HepG2 (cell line): ENCODE data around the gene GNMT. TPM values are rescaled to one million over a fixed set of nuclear protein-coding genes. Genes with fewer than 3 reads are reported as not detected.

Source experiments
- BORCS8-MEF2B ChIP-seq: sonication (generic); formaldehyde crosslinking; IDR thresholded peaks from 2 replicates; pipeline ENCODE4 v1.8.0; 2022; ENCODE audit warnings: mild to moderate bottlenecking, missing genetic modification reagents
- FOXA1 ChIP-seq, 2 experiments: fragments of 450-650 bp in 1 of 2; sonication (generic) in 1 of 2; formaldehyde crosslinking in 1 of 2; IDR thresholded peaks; 2 replicates each; pipeline versions ENCODE4 v1.4.0 to v1.6.1; 2016 to 2020; ENCODE audit warnings: missing genetic modification reagents in 1 of 2
- GRHL1 ChIP-seq: sonication (generic); formaldehyde crosslinking; conservative IDR thresholded peaks from 2 replicates; pipeline ENCODE4 v1.8.0; 2022; ENCODE audit warnings: missing genetic modification reagents
- MBNL3 ChIP-seq: fragments of 250-450 bp; sonication (Bioruptor Pico); conservative IDR thresholded peaks from 2 replicates; pipeline ENCODE4 v1.8.0; 2022; ENCODE audit warnings: mild to moderate bottlenecking, inconsistent platforms
- MED8 ChIP-seq: sonication (generic); formaldehyde crosslinking; IDR thresholded peaks from 2 replicates; pipeline ENCODE4 v1.8.1; 2023; ENCODE audit warnings: mild to moderate bottlenecking, missing genetic modification reagents; ENCODE audit not compliant: insufficient replicate concordance
- NFIB ChIP-seq: sonication (generic); formaldehyde crosslinking; IDR thresholded peaks from 2 replicates; pipeline ENCODE4 v1.9.0; 2021; ENCODE audit warnings: missing genetic modification reagents, mild to moderate bottlenecking, borderline replicate concordance
- NFKBIZ ChIP-seq: IDR thresholded peaks from 2 replicates; pipeline ENCODE4 v1.6.1; 2018; ENCODE audit warnings: missing genetic modification reagents, missing compliant biosample characterization
- NR2F2 ChIP-seq: IDR thresholded peaks from 2 replicates; pipeline ENCODE4 v1.6.1; 2012; ENCODE audit warnings: low read depth, inconsistent platforms, borderline replicate concordance
- RCOR2 ChIP-seq: IDR thresholded peaks from 2 replicates; pipeline ENCODE4 v1.6.1; 2016; ENCODE audit warnings: missing biosample characterization, missing genetic modification reagents
- RFX1 ChIP-seq: fragments of 450-650 bp; IDR thresholded peaks from 2 replicates; pipeline ENCODE4 v1.6.1; 2017
- SMARCC2 ChIP-seq: fragments of 450-650 bp; IDR thresholded peaks from 2 replicates; pipeline ENCODE4 v1.6.1; 2017; ENCODE audit warnings: antibody characterized with exemption, mild to moderate bottlenecking
- TERF1 ChIP-seq: sonication (generic); formaldehyde crosslinking; IDR thresholded peaks from 2 replicates; pipeline ENCODE4 v1.8.0; 2022; ENCODE audit warnings: mild to moderate bottlenecking, missing genetic modification reagents, moderate library complexity
- ZFAT ChIP-seq: sonication (generic); formaldehyde crosslinking; conservative IDR thresholded peaks from 2 replicates; pipeline ENCODE4 v1.8.1; 2023; ENCODE audit warnings: missing genetic modification reagents, inconsistent platforms
- ZFY ChIP-seq: sonication (generic); formaldehyde crosslinking; IDR thresholded peaks from 2 replicates; pipeline ENCODE4 v1.4.0; 2020; ENCODE audit warnings: missing genetic modification reagents
- ZNF138 ChIP-seq: sonication (generic); formaldehyde crosslinking; IDR thresholded peaks from 2 replicates; pipeline ENCODE4 v1.5.0; 2020; ENCODE audit warnings: mild to moderate bottlenecking, low read depth, missing genetic modification reagents
- ZNF275 ChIP-seq: sonication (generic); formaldehyde crosslinking; IDR thresholded peaks from 2 replicates; pipeline ENCODE4 v1.8.0; 2022; ENCODE audit warnings: missing genetic modification reagents, mild to moderate bottlenecking, inconsistent platforms, borderline replicate concordance
- ZNF30 ChIP-seq: sonication (generic); formaldehyde crosslinking; IDR thresholded peaks from 2 replicates; pipeline ENCODE4 v1.5.0; 2020; ENCODE audit warnings: mild to moderate bottlenecking, missing genetic modification reagents
- ZNF337 ChIP-seq: sonication (generic); formaldehyde crosslinking; IDR thresholded peaks from 2 replicates; pipeline ENCODE4 v1.5.1; 2020; ENCODE audit warnings: missing genetic modification reagents, low read depth, mild to moderate bottlenecking, borderline replicate concordance
- ZNF513 ChIP-seq: sonication (generic); formaldehyde crosslinking; conservative IDR thresholded peaks from 2 replicates; pipeline ENCODE4 v1.5.0; 2020; ENCODE audit warnings: missing genetic modification reagents
- ZNF569 ChIP-seq: sonication (generic); formaldehyde crosslinking; IDR thresholded peaks from 2 replicates; pipeline ENCODE4 v1.5.0; 2020; ENCODE audit warnings: mild to moderate bottlenecking, missing genetic modification reagents, moderate library complexity, borderline replicate concordance
- ZNF589 ChIP-seq: sonication (generic); formaldehyde crosslinking; conservative IDR thresholded peaks from 2 replicates; pipeline ENCODE4 v1.8.0; 2022; ENCODE audit warnings: mild to moderate bottlenecking, moderate library complexity, missing genetic modification reagents
- ZNF605 ChIP-seq: sonication (generic); formaldehyde crosslinking; IDR thresholded peaks from 2 replicates; pipeline ENCODE4 v1.8.0; 2022; ENCODE audit warnings: mild to moderate bottlenecking, missing genetic modification reagents
- polyA plus RNA-seq, 8 experiments: library from polyadenylated mRNA; depleted of rRNA in 3 of 8; stranded (reverse) in 7 of 8; unstranded in 1 of 8; fragments of >200 nt; fragmentation: Illumina TruSeq in 4 of 8; extraction: Trizol in 4 of 8; gene quantifications; 2 replicates each; pipeline versions ENCODE4 v1.2.1 to v1.2.3, GENCODE V29; 2011 to 2016; ENCODE audit warnings: low read depth in 4 of 8, missing spikeins in 1 of 8, mixed read lengths in 1 of 8; ENCODE audit not compliant: insufficient read depth in 1 of 8
- total RNA-seq, 5 experiments: library from RNA; depleted of rRNA; stranded (reverse); fragments of >200 nt; fragmentation: Illumina TruSeq; extraction: Trizol; gene quantifications; 2 replicates each; pipeline ENCODE4 v1.2.3, GENCODE V29; 2016; ENCODE audit warnings: low read depth in 1 of 5

Gene GNMT
- total and polyA plus RNA-seq, 2 of the 13 experiments (the other 11 are each of a cell fraction or from before 2014, with no cell fraction given): 2.8 to 7.0 TPM

GRCh38 chr6:42938987-42939809 is 21.4 kb upstream of the GNMT start (continued):
- TF ChIP-seq MBNL3 (no peak), BORCS8-MEF2B (CRISPR knock-in tag) (peak; percentile 96), ZNF30 (no peak), NR2F2 (peak; percentile 66; the same call in 1 of the 2 replicates), ZNF337 (CRISPR knock-in tag) (no peak), ZNF138 (no peak), ZNF589 (peak; percentile 90; the same call in 1 of the 2 replicates), ZNF605 (peak; percentile 97; the same call in 1 of the 2 replicates), RCOR2 (CRISPR knock-in tag) (peak; percentile 85), GRHL1 (CRISPR knock-in tag) (no peak), ZNF569 (CRISPR knock-in tag) (no peak), RFX1 (no peak), ZFY (CRISPR knock-in tag) (peak; percentile 72), FOXA1 (IDR thresholded peaks at IDR 0.05) (no peak), FOXA1 (CRISPR knock-in tag; IDR thresholded peaks at IDR 0.05) (peak; percentile 94), NFKBIZ (CRISPR knock-in tag) (0 out of 2 replicates have a peak, but pooled peaks have one; percentile 71), MED8 (CRISPR knock-in tag) (no peak), SMARCC2 (no peak), ZFAT (no peak), NFIB (CRISPR knock-in tag) (no peak), TERF1 (CRISPR knock-in tag) (no peak), ZNF513 (no peak), ZNF275 (CRISPR knock-in tag) (no peak)
